ENCODE results near the gene RBP5.

- TF ChIP-seq CTCF (IDR thresholded peaks at IDR 0.05; ENCODE audit: insufficient read depth, low read length) (no peak), SPI1 (IDR thresholded peaks at IDR 0.05; ENCODE audit: borderline replicate concordance, low read depth) (no peak)
Observed at GRCh38 chr12:7128681-7129286, at the start of gene RBP5.

Measured in HL-60 (cell line).